Stimulated activated CD4-positive, alpha-beta T cell treated with anti-CD3 and anti-CD28 coated beads, Interleukin-4, amount 100 ng/mL, for 4 hours (primary cell): ENCODE data around the gene ZNF652.
"Not testable (repeated sequence)": the region's sequence is repeated elsewhere in the genome, so short reads cannot be mapped to it uniquely, and the experiment has no call there.

Experiments
- DNase-seq, 2 experiments: peaks; one replicate each; pipeline ENCODE4 v3.0.0-alpha.2; 2020

ZNF652 gene

GRCh38 chr17:49298371-49298976, 63.6 kb downstream of the ZNF652 start:
- no peak for DNase-seq

- DNase-seq, result no peak
Observed at GRCh38 chr17:49297141-49297540, 64.9 kb downstream of the ZNF652 start.

- no peak for DNase-seq
Observed at GRCh38 chr17:49294122-49294521, 67.9 kb downstream of the ZNF652 start.

GRCh38 chr17:49292901-49293300, 69.1 kb downstream of the ZNF652 start:
- DNase-seq, result no peak

- DNase-seq, result no peak
Observed at GRCh38 chr17:49291929-49292328, 70.1 kb downstream of the ZNF652 start.

GRCh38 chr17:49290690-49291359, 71.2 kb downstream of the ZNF652 start:
- DNase-seq, result no peak

- DNase-seq, result no peak
Observed at GRCh38 chr17:49288388-49288787, 73.7 kb downstream of the ZNF652 start.

GRCh38 chr17:49287481-49287880, 74.6 kb downstream of the ZNF652 start:
- DNase-seq, result no peak

GRCh38 chr17:49286261-49286973, 75.6 kb downstream of the ZNF652 start:
- DNase-seq, result not testable (repeated sequence)

- DNase-seq, result no peak
Observed at GRCh38 chr17:49285716-49286115, 76.3 kb downstream of the ZNF652 start.

- no peak for DNase-seq
Observed at GRCh38 chr17:49280918-49281317, 81.1 kb downstream of the ZNF652 start.

GRCh38 chr17:49280061-49280460, 82.0 kb downstream of the ZNF652 start:
- DNase-seq, result no peak

GRCh38 chr17:49279263-49280015, 82.6 kb downstream of the ZNF652 start:
- not testable (repeated sequence) for DNase-seq

- no peak for DNase-seq
Observed at GRCh38 chr17:49278076-49278475, 84.0 kb downstream of the ZNF652 start.

- no peak for DNase-seq
Observed at GRCh38 chr17:49277638-49278037, 84.4 kb downstream of the ZNF652 start.

GRCh38 chr17:49275981-49276380, 86.1 kb downstream of the ZNF652 start:
- not testable (repeated sequence) for DNase-seq

- no peak for DNase-seq
Observed at GRCh38 chr17:49269356-49269755, 92.7 kb downstream of the ZNF652 start.

GRCh38 chr17:49267912-49268311, 94.1 kb downstream of the ZNF652 start:
- DNase-seq, result no peak

GRCh38 chr17:49266233-49266632, 95.8 kb downstream of the ZNF652 start:
- DNase-seq, result no peak

- DNase-seq, result not testable (repeated sequence)
Observed at GRCh38 chr17:49261540-49261939, 100.5 kb downstream of the ZNF652 start.

GRCh38 chr17:49260817-49261291, 101.2 kb downstream of the ZNF652 start:
- peak in 1 of 2 experiments; percentile 56 for DNase-seq

- DNase-seq, result peak; percentile 59 to 66
Observed at GRCh38 chr17:49260011-49260816, 101.8 kb downstream of the ZNF652 start.
